Right lobe of liver (tissue), 4 donors: Measurements from ENCODE around the gene ABHD12.

Experiments
- CTCF ChIP-seq, 4 donors: fragments of 200-600 bp in 3 of 4; fragments of 450-650 bp in 1 of 4; IDR thresholded peaks; one replicate each; pipeline versions ENCODE4 v1.5.1 to v1.8.0; 2016 to 2022; ENCODE audit warnings: antibody characterized with exemption in 4 of 4, mild to moderate bottlenecking in 2 of 4
- POLR2A ChIP-seq: fragments of 450-650 bp; IDR thresholded peaks from one replicate; pipeline ENCODE4 v1.6.1; 2017; ENCODE audit warnings: antibody characterized with exemption, mild to moderate bottlenecking
- donor health status: DM: no; HTN: no; CAD: no.
- donor health status: DM: no; HTN: no; CAD: no.
- donor health status: DM: no; HTN: yes; CAD: no.

GRCh38 chr20:25274481-25274880, 116.2 kb downstream of the ABHD12 start:
- TF ChIP-seq CTCF (IDR thresholded peaks at IDR 0.05) (no peak), POLR2A (no peak)
